ENCODE data around the gene C14orf119.
"Not testable (repeated sequence)": the region's sequence is repeated elsewhere in the genome, so short reads cannot be mapped to it uniquely, and the experiment has no call there.

Gene C14orf119

DNA sequence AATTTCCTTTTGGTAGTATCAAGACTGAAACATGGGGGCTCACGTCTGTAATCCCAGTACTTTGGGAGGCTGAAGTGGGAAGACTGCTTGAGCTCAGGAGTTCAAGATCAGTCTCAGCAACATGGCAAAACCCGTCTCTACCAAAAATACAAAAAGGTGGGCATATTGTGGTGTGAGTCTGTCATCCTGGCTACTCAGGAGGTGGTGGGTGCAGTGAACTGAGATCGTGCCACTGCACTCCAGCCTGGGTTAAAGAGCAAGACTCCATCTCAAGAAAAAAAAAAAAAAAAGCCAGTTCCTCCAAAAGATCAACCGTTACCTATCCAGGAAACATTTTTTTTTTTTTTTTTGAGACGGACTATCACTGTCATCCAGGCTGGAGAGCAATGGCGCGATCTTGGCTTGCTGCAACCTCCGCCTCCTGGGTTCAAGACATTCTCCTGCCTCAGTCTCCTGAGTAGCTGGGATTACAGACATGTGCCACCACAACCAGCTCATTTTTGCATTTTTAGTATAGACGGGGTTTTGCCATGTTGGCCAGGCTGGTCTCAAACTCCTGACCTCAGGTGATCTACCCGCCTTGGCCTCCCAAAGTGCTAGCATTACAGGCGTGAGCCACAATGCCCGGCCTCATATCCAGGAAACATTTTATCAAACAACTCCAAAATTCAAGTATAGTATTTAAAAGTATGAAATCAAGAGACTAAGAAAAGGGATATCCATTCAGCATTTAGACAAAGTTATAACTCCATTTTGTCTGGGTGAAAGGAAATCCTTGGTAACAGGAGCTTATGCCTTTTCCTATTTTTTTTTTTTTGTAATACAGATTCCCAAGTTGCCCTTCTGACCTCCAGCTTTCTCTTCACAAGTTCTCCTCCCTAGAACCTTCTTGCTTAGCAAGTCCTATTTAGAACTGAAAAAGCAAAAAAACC, 3.7 kb upstream of the C14orf119 start:
- DNase-seq = no peak

DNA sequence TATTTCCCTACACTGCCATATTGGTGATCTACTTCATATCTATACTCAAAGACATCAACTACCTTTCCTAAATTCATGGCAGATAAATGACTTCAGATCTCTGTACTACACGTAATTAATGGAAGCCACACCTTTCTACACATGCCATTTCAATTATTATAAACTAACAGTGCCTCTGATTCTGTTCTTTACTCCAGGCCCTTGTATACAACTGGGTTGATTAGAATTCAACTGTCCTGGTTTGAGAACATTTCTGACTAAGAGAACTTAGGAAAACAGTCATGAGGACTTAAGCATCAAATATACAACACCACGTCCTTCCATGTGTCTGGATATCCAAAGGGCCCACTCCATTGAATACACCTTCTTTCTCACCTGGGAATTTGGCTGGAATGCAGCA, 2.2 kb upstream of the C14orf119 start:
- DNase-seq = no peak

DNA sequence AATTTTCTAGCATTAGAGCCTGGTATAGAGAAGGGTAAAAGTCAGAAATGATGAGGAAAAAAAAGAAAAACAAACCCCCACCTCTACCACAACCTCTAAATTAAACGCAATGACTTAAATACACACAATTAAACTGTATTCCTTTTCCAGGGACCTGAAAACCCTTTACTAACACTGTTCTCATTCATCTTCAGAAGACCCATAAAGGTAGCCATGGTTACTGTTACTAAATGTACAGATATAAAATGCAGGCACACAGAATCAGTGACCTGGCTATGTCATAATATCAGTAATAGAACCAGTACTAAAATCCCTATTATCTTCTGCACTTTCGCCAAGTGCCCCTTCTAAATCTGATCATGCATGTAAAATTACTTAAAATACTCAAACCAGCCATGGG, 1.8 kb upstream of the C14orf119 start:
- DNase-seq = no peak

DNA sequence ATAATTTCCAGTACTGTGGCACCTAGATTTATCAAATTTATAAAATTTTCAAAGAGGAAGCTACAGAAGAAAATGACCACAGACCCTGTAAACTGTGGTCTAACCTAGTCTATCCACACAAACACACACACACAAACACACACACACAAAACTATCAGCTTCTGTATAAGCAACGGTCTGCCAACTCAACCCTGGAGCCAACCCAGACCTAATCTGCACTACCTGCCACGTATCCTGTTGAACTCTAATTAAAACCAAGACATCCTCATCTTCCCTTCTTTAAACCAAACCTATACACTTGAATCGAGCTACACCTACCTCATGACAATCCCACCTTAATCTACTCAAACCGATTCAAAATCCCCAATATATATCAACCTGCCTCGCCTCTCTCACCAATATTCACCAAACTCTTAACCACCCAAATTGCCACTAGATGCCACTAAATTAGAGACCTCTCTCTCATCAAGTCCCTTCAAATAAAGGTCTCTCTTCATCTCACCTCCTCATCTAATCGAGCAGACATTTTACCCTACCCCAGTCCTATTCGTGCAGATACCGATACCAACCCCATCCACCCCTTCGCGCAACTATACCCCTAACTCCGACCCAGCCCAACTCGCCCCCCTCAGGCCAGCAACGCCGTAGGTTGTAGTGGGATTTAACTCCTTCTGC, 1.2 kb upstream of the C14orf119 start:
- DNase-seq = no peak

DNA sequence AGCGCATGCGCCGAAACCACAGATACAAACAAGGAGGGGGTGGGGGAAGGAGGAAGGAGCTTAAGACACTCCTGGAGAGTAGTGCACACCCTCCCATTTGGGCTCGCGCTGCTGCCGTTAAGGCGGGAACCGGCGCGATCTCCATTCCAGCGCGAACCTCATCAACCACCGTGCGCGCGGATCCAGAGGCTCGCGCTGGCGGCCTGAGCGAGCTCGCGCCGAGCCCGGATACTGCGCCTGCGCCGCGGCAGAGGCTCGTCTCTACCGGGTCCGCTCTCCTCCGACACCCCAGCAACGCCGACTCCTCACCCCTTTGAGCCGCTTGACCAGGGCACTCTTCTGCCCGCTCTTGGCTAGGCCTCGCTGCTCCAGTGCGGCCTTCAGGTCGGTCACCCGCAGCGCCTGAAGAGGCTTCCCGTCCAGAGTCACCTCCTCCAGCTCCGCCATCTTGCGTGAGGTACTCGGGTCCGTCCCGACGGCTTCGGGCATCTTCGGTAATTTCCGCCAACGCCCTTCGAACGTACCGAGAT, 574 bp upstream of the C14orf119 start, which contains the start of gene ACIN1:
TSS of gene ACIN1 (minus strand) at position 471 of the 530 bp plus-strand sequence. CDS start at position 447, 24 bp downstream.
- no peak for DNase-seq

DNA sequence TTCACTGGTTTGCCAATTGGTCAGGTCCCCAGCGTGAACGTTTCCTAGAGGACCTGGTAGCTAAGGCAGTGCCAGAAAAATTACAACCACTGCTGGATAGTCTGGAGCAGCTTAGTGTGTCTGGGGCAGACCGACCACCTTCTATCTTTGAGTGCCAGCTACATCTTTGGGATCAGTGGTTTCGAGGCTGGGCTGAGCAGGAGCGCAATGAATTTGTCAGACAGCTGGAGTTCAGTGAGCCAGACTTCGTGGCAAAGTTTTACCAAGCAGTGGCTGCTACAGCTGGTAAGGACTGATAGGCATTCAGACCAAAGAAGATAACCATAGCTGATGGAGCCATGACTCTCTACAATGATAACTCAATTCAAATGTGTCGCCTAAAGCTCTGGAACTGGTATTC, 2.5 kb downstream of the C14orf119 start:
- DNase-seq = no peak

DNA sequence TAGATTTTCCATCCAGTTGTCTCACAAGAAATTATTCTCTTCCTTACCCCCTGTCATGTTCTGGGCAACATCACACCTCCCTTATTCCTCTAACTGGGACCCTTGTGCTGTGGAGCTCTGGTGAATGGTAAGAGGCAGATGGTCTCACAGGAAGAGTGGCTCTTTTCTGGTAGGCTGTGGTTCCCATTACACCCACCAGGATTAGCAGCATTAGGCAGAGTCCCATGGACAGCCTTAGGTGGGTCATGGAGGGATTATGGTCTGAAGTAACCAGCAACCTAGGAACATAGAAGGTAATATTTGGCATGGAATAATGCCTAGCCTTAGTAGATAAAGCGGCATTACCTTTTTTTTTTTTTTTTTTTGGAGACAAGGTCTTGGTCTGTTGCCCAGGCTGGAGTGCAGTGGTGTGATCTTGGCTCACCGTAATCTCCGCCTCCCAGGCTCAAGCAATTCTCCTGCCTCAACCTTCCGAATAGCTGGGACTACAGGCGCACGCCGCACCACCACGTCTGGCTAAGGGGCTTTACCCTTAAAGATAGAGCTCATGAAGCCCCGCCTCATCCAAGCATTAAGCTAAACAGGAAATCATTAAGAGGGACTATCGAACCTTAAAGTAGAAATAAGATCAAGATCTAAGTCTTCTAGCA, 4.0 kb downstream of the C14orf119 start:
- no peak for DNase-seq

DNA sequence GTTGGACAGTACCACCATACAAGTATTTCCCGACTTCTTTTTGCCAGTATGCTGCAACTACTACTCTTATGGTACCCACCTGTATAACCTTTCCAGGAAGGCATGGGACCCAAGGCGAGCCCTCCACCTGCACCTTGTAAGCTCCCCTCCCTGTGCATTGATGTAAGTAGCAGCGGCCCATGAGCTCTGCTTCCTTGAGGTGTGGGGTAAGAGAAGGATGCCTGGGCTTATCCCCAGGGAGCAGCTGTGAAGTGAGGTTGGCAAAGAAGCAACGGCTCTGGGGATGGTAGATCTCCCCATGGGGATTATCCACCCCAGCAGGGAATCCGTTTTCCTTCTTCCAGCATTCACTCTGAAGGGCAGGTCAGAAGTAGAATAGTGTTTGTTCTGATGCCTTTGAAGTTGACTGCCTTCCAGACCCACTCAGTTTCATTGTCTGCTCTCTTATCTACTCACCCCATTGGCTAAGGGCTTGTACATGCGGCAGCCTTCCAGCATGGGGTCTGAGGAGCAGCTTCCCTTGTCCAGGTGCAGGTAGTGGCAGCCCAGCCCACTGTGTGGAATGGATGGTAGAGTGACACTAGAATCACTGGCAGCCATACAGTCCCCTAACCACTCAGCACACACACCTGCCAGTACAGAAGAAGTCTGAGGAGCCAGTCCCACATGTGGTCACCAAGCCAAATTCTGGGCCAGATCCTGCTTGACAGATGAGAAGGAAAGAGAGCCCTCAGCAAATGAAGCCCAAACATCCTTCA, 6.1 kb downstream of the C14orf119 start:
- no peak for DNase-seq

DNA sequence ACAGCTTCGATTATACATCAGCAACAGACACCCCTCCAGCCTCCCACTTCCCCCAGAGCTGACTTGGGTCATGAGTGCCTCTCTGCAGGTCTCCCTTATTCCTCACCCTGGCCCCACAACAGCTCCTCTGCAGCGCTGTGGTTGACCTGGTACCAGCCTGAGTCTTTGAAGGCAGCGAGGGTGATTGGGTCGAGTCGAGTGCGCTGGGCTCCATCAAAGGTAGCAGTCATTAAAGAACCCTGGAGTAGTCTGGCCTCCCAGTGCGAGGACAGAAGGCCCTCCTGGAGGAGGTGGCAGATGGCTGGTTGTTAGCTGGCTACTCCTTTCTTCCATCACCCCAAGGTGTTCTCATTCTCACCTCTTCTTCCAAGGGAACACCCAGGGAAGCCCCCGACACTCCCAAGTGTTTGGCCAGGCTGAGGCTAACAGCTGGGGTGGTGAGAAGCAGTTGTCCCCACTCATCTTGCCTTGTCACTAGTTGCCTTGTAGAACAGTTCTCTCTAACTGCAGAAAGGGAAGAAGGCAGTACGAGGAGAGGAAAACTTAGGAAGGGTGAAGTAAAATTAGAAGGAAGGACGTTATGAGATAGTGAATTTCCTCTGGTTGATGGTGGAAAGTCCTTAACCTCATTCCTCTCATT, 6.8 kb downstream of the C14orf119 start:
- DNase-seq = no peak

DNA sequence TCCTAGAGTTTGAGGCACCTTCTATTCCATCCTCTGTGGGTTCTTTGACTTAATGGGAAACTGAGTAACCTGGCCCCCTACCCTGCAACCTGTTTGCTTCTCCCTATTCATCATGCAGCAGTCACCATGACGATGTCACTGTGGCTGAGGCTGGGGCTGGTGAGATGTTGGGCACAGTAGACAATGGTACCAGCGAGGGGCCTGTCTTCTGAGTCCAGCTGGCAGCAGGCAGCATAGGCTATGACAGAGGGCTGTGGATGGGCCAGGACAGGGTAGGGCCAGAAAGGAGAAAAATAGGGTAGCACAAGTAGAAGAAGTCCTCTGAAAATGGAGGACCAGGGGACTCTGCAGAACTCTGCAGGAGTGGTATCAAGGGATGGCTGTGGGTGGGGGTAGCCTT, 7.5 kb downstream of the C14orf119 start:
- DNase-seq = no peak

DNA sequence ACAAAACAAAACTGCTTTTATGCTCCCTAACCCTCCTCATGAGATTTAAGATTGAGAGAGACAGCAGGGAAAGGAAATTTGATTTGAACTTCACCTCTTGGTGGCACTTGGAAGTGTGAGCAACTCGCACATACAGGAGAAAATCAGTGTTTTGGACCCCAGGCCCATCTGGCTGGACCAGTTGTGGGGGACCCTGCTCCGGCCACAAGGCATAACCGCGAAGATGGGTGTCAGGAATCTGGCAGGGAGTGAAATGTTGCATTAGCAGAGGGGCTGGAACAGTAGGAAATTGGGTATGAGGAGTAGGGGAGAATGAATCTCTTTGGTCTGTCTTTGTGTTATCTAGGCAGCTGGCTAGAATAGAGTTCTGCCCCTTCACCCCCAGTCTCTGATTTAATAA, 8.3 kb downstream of the C14orf119 start:
- DNase-seq = no peak

DNA sequence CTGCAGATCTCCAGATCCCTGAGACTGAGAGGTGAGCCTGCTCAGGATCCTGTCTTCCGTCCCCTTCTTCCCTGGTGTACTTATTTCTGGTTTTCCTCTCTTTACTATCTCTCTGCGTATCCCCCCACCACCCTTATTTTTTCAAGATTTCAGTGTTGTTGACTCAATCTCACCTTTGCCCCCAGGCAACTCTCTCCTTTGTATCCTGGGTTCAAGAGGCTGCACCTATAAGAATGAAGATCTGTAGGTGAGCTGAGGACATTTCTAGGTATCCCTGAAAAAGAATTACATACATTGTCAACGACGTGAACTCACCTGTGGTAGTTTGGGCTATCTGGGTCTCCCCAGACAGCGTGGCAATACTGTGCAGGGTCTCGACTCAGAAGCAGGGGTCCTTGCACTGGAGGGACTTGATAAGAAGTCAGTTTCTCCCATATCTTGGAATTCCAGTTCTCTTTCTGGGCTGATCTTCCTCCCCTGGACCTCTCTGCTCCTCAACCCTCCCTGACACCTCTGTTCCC, 8.8 kb downstream of the C14orf119 start:
- no peak for DNase-seq

DNA sequence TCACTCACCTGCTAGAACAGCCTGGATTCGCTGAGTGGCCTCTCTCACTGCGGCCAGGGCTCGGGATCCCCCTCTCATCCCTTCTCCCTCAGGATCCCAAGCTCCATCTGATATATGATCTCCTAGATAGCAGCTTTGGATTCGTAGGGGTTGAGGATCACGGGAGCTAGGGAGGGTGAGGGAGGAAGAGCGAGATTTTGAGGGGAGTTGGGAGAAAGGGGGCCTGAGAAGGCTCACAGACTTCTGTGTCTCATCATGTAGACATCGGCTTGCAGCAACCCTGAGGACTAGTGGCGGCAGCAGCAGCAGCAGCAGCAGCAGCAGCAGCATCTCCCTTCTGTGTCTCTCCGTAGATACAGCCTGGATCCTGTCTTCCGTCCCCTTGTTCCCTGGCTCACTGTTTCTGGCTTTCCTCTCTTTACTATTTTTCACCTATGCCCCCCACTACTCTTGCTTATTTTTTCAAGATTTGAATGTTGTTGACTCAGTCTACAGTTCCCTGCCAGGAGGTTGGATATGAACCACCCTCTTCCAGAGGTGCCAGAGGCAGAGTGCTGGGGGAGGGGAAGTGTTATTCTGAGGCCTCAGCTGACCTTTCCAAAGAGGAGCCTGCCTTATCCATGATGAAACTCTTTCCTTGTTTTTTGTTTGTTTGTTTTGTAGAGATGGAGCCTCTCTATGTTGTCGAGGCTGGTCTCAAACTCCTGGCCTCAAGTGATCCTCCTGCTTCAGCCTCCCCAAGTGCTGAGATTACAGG, 9.5 kb downstream of the C14orf119 start, which contains the start of gene CIROP:
TSS of gene CIROP (minus strand) at position 399 of the 757 bp plus-strand sequence. CDS start at position 330, 69 bp downstream.
- DNase-seq = no peak

DNA sequence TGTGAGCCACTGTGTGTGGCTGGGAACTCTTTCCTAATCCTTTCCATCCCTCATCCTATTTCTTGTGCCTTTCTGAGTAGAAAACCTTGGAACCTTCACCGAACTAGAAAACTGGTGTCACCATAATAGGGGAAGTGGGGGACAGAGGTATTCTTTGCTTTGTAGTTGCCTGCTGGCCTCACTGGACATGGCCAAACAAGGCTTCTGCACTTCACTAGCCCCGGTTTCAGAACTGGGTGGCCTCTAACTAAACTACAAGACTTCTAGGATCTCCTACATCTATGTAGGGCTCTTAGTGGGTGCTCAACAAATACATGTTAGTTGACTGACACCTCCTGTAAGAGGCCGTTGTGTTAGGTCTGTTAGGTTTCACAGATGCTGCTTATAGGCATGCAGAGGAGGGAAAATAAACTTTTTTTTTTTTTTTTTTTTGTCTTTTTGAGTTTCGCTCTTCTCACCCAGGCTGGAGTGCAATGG, 10.1 kb downstream of the C14orf119 start:
- DNase-seq = no peak

DNA sequence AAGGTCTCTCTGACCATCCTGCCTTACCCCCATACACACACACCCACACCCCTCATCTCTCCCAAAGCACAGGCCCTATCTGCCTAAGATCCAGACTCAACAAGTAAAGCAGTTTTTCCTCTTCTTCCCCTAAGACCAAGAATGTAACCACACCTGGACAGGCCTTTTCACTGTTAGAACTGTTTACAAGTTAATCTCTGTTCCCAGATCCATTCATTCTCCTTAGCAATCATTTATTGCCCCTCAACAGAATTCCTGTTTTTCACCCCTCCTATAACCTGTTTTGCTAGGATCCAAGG, 11.4 kb downstream of the C14orf119 start:
- no peak for DNase-seq

DNA sequence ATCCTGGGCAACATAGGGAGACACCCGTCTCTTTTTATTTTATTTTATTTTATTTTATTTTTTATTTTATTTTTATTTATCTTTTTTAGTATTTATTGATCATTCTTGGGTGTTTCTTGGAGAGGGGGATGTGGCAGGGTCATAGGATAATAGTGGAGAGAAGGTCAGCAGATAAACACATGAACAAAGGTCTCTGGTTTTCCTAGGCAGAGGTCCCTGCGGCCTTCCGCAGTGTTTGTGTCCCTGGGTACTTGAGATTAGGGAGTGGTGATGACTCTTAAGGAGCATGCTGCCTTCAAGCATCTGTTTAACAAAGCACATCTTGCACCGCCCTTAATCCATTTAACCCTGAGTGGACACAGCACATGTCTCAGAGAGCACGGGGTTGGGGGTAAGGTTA, 12.3 kb downstream of the C14orf119 start:
- DNase-seq = not testable (repeated sequence)

DNA sequence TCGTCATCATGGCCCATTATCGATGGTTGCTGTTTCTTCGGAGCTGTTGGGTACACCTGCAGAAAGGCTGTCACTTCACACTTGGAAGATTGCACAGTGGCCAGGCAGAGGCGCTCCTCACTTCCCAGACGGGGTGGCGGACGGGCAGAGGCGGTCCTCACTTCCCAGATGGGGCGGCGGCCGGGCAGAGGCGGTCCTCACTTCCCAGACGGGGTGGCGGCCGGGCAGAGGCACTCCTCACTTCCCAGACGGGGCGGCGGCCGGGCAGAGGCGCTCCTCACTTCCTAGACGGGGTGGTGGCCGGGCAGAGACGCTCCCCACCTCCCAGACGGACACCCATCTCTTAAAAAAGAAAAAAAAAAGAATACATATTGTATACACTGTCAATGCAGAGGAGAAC, 12.9 kb downstream of the C14orf119 start:
- DNase-seq = not testable (repeated sequence)

DNA sequence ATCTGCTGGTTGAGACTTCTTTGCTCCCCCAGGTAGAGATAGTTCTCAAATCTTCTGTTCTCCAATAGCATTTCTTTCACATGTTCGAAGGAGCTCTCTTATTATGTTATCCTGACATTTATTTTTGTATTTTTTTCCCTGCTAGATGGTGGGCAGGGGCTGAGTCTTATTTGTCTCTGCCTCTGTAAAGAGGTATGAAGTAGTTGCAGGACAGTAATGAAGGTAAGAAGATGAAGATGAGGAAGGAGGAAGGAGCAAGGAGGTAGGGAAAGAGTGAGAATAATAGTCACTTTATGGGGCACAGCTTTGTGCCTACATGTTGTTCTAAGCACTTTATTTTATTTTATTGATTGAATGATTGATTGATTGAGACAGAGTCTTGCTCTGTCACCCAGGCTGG, 14.5 kb downstream of the C14orf119 start:
- DNase-seq = no peak

DNA sequence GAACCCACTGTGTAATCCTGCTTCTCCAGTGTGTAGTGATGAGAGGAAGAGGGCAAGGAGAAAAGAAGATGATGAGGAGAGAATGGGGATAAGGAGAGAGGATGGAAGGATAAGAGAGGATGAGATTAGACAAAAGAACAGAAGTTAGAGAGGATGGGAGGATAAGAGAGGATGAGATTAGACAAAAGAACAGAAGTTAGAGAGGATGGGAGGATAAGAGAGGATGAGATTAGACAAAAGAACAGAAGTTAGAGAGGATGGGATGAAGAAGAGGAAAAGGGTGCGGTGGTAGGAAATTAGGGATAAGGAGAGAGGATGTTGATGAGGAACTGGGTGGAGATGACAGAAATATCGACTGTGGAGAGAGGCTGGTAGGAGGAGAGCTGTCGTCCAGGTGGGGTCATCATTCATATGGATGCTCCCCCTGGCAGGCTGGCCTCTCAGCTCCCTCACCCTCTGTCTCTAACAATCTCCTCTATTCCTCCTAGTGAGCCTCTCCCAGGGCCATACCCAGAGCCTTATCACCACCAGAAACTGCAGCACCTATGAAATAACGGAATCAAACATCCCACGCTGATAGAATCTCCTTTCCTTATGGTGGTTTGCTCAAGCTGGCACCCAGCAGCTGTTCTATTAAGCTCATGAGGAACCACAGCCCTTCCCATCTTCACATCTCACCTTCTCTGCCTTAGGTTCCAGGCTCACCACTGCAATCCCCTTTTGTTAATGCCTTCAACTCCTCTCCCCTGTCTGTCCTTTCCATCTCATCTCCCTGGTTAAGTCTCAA, 15.5 kb downstream of the C14orf119 start:
- DNase-seq = no peak

All from DMS 273 treated with DMSO at 0.1 percent for 48 hours (cell line).